Peyer's patch (tissue), 4 donors: ENCODE measurements around the gene ARL4D. TPM values are rescaled to one million over a fixed set of nuclear protein-coding genes. Genes with fewer than 3 reads are reported as not detected.
A peak's percentile ranks its signal among the peaks of the same experiment; 100 is the strongest.

Experiments used
- DNase-seq, 3 donors: peaks; one replicate each; pipeline ENCODE4 v3.0.0-alpha.2; 2017 to 2019
- H3K27ac ChIP-seq, 4 donors: fragments of 200-600 bp; sonication (generic); one replicate each; pipeline ENCODE4 v1.5.1; 2016 to 2019
- H3K27me3 ChIP-seq, 2 donors: fragments of 200-600 bp; sonication (generic); one replicate each; pipeline ENCODE4 v1.5.1; 2019
- H3K36me3 ChIP-seq, 3 donors: fragments of 200-600 bp; sonication (generic); one replicate each; pipeline ENCODE4 v1.5.1; 2016 to 2019
- H3K4me1 ChIP-seq, 4 donors: fragments of 200-600 bp; sonication (generic); one replicate each; pipeline ENCODE4 v1.5.1; 2016 to 2019
- H3K4me3 ChIP-seq, 4 donors: fragments of 200-600 bp; sonication (generic); 1 replicate in 3 of 4; 2 replicates in 1 of 4; pipeline ENCODE4 v1.5.1; 2016 to 2019; ENCODE audit warnings: mild to moderate bottlenecking in 1 of 4
- H3K9me3 ChIP-seq, 4 donors: fragments of 200-600 bp; sonication (generic); one replicate each; pipeline ENCODE4 v1.5.1; 2016 to 2019; ENCODE audit warnings: mild to moderate bottlenecking in 1 of 4
- CTCF ChIP-seq, 6 experiments: fragments of 450-650 bp in 4 of 6; fragments of 200-600 bp in 2 of 6; sonication (generic) in 1 of 6; IDR thresholded peaks; one replicate each; pipeline ENCODE4 v1.5.1; 2017 to 2019; ENCODE audit warnings: antibody characterized with exemption in 6 of 6, mild to moderate bottlenecking in 3 of 6, moderate library complexity in 1 of 6
- POLR2A ChIP-seq, 2 donors: fragments of 450-650 bp; IDR thresholded peaks; one replicate each; pipeline ENCODE4 v1.5.1; 2017; ENCODE audit warnings: antibody characterized with exemption in 2 of 2, mild to moderate bottlenecking in 2 of 2, moderate library complexity in 2 of 2
- total RNA-seq, 4 donors: library from RNA; depleted of rRNA; stranded (reverse); fragments of >200 nt; gene quantifications; one replicate each; pipeline ENCODE4 v1.1.0, GENCODE V29; 2016

The ARL4D gene
- total RNA-seq, 4 donors from 2014 or later = 0.70 to 2.3 TPM; not detected in 2

DNA sequence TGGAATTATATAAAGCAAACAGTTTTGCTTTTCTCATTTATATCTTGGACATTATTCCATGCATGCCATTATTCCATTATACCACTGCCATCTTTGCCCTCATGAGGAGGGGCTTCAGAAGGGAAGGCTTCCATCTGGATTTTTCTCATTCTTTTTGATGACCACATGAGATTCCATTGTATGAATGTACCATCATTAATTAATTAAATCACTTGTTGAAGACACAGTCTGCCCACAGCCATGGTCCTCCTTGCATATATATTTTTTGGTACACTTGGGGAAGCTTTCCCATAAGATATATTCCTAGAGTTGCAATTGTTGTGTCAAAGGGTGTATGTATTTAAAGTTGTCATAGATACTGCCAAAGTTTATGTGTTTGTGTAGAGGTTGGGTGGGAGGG lies 7.1 kb downstream of the ARL4D start:
- Histone ChIP-seq H3K27ac (no peak overlapping the region), H3K27me3 (no peaks in the 10 kb centered on the region), H3K4me1 (no peaks in the 10 kb centered on the region)

DNA sequence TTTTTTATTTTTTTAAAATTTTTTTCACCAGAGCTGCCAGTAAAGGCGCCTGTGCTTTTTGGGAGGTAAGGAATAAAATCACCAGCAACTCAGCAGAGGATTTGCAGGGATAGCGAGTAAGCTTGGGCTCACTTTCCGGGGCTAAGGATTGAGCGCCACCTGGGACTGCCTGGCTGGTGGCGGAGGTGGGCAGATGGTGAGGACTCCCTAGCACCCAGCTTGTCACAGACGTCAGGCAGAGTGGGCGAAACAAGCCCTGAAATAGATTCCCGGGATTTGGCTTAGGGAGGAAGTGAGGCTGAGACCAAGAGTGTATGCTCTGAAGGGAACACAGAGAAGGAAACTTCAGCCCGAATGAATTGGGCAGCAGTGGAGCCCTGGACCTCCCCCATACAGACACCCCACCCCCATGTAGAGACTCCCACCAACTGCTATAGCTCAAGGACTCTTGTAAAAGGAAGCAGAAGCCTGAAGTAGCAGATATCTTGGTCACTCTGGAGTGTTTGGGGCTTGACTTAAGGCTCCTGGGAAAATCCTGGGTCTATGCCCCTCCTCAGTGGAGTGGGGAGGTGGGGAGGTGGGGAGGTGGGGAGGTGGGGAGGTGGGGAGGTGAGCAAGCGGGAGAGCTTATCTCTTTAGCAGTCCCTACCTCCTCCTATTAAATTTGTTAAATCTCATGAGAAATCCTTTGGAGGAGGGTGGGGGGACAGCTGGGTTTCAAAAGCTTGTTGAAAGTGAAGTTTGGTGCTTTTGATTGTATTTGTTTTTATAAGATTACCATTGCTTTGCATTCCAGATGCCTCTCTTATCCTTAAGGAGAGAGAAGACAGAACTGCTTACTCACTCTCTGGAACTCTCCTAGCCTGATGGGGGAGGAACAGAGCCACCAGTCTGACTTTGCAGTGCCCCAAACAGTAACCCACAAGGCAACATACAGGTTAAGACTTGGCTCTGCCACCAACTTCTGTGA lies 8.2 kb downstream of the ARL4D start:
- no peaks in the 10 kb centered on the region for H3K4me1 ChIP-seq
- no peak overlapping the region for H3K4me3 ChIP-seq
- DNase-seq = peak in 1 of 3 donors; percentile 14
- H3K27me3 ChIP-seq = no peaks in the 10 kb centered on the region
- H3K9me3 ChIP-seq = no peaks in the 10 kb centered on the region
- H3K36me3 ChIP-seq = no peaks in the 10 kb centered on the region
- no peak overlapping the region for H3K27ac ChIP-seq
- TF ChIP-seq CTCF (IDR thresholded peaks at IDR 0.05) (no peak), POLR2A (IDR thresholded peaks at IDR 0.05) (no peak)

More for the DNA sequence above, 7.1 kb downstream of the ARL4D start:
- DNase-seq = no peak
- TF ChIP-seq CTCF (IDR thresholded peaks at IDR 0.05) = no peak
- no peak for TF ChIP-seq POLR2A (IDR thresholded peaks at IDR 0.05)
- no peak overlapping the region for H3K4me3 ChIP-seq
- H3K9me3 ChIP-seq = no peaks in the 10 kb centered on the region
- H3K36me3 ChIP-seq = no peaks in the 10 kb centered on the region

GRCh38 chr17:43409131-43409530 lies 10.3 kb downstream of the ARL4D start:
- H3K27ac ChIP-seq = no peak overlapping the region
- no peak for TF ChIP-seq POLR2A (IDR thresholded peaks at IDR 0.05)
- TF ChIP-seq CTCF (IDR thresholded peaks at IDR 0.05) = no peak
- no peaks in the 10 kb centered on the region for H3K4me1 ChIP-seq
- no peaks in the 10 kb centered on the region for H3K36me3 ChIP-seq
- no peaks in the 10 kb centered on the region for H3K27me3 ChIP-seq
- H3K4me3 ChIP-seq = no peak overlapping the region
- DNase-seq = peak in 1 of 3 donors; percentile 1
- no peaks in the 10 kb centered on the region for H3K9me3 ChIP-seq

- Histone ChIP-seq H3K4me3 (no peak overlapping the region), H3K27ac (no peak overlapping the region), H3K36me3 (no peaks in the 10 kb centered on the region), H3K4me1 (no peaks in the 10 kb centered on the region), H3K27me3 (no peaks in the 10 kb centered on the region), H3K9me3 (no peaks in the 10 kb centered on the region)
- no peak for TF ChIP-seq POLR2A (IDR thresholded peaks at IDR 0.05)
- TF ChIP-seq CTCF (IDR thresholded peaks at IDR 0.05) = no peak
- DNase-seq = peak in 1 of 3 donors; percentile 29
These were observed 12.0 kb downstream of the ARL4D start for GRCh38 chr17:43410557-43411368.

DNA sequence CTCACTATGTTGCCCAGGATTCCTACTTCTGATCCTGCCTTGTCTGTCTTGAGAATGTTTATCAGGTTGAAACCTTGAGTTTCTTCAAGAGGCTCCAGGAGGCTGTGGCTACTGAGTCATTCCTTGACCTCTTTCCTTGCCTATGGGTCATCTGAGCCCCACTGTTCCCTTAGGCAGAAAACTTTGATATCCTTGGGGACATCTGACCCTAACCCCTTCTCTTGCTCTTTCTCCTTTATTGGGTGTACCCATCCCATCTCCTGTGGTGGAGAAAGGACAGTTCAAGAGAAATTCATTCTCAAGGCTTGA lies 12.5 kb downstream of the ARL4D start:
- Histone ChIP-seq H3K4me3 (no peak overlapping the region), H3K27ac (no peak overlapping the region), H3K9me3 (no peaks in the 10 kb centered on the region), H3K36me3 (no peaks in the 10 kb centered on the region), H3K4me1 (no peaks in the 10 kb centered on the region), H3K27me3 (no peaks in the 10 kb centered on the region)
- DNase-seq = no peak
- TF ChIP-seq CTCF (IDR thresholded peaks at IDR 0.05) (no peak), POLR2A (IDR thresholded peaks at IDR 0.05) (no peak)
